NOMO-1 (cell line): ENCODE measurements around the gene C1S.
A peak's percentile ranks its signal among the peaks of the same experiment; 100 is the strongest.

Source experiments
- DNase-seq, 2 experiments: peaks; one replicate each; lab custom pipeline; 2025; ENCODE audit not compliant: unreplicated experiment in 2 of 2; lab: John Stamatoyannopoulos, UW

C1S gene

GRCh38 chr12:7075518-7075917, 15.0 kb downstream of the C1S start:
- DNase-seq, result no peak

DNA sequence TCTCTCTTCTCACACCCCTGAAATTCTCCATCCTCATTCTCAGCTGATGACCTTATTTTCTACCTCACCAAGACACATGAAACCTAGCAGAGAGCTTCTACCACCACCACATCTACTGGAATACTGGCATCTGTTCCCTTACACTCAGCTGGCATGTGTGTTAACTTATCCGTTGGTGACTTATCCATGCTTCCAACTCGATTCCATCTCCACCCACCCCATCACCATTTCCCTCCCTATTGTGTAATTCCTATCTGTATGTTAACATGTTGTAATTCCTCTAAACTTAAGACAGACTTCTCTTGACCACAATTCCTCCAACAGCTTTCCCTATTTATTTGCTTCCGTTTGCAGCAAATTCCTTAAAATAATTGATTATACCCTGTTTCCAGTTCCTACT, 15.4 kb downstream of the C1S start:
- DNase-seq, result no peak

DNA sequence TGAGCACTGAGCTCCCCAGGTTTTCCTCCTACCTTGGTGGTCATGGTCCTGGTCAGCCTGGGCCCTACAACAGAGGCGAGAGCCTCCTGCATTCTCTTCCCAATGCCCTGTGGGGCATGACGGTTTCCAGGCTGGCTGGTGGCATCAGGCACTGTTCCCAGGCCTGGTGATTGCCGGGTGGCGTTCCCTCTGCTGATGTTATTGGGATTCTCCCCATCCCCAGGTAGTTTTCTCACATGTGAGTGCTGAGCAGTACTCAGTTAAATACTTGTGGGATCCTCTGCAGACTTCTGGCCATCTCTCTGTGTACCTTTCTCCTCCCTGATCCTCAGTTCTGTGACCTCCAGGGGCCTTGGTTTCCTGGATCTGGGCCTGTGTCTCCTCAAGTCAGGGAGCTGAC, 16.0 kb downstream of the C1S start:
- DNase-seq, result no peak

GRCh38 chr12:7078163-7078562, 17.6 kb downstream of the C1S start:
- DNase-seq, result no peak

DNA sequence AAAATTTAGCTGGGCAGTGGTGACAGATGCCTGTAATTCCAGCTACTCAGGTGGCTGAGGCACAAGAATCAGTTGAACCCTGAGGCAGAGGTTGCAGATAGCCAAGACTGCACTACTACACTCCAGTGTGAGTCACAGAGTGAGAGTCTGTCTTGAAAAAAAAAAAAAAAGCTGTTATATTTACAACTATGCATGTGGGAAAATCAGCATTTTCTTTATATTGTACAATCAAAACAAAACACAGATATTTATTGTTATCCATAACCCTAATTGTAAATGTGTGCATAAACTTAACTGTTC, 19.3 kb downstream of the C1S start:
- DNase-seq, result no peak

GRCh38 chr12:7081037-7081436, 20.5 kb downstream of the C1S start:
- DNase-seq, result no peak

DNA sequence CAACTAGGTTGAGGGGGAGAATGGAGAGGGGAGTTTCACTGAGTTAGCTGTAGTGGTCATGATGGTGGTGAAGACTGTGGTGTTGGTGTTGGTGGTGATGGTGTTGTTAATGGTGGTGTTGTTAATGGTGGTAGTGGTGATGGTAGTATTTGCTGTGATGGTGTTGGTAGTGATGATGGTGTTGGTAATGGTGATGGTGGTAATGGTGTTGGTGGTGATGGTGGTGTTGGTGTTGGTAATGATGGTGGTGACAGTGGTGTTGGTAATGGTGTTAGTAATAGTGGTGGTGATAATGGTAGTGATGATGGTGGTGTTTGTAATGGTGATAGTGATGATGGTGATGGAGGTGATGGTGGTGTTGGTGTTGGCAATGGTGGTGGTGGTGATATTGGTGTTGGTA, 22.6 kb downstream of the C1S start:
- DNase-seq, result no peak

- no peak for DNase-seq
Observed at GRCh38 chr12:7089196-7089871, 28.8 kb downstream of the C1S start.

GRCh38 chr12:7090222-7090998, 29.9 kb downstream of the C1S start:
- no peak for DNase-seq

DNA sequence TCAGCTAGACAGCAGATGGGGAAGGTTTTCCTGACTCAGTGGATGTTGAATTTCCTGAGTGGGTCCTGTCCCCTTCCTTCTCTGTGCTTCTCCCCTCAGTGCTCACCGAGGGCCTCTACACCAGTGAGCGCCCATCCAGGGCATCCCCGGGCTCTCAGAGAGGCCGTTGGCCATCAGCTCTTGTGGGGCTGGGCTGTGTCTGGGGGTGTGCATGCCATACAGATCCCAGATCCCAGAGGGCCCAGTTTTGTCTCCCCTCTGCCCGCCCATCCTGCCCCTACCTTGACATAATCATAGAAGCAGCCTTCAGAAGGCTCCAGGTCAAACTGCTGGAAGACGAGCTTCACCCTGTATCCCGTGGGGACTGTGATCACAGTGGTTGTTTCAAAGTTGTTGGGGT, 30.7 kb downstream of the C1S start:
- DNase-seq, result no peak

DNA sequence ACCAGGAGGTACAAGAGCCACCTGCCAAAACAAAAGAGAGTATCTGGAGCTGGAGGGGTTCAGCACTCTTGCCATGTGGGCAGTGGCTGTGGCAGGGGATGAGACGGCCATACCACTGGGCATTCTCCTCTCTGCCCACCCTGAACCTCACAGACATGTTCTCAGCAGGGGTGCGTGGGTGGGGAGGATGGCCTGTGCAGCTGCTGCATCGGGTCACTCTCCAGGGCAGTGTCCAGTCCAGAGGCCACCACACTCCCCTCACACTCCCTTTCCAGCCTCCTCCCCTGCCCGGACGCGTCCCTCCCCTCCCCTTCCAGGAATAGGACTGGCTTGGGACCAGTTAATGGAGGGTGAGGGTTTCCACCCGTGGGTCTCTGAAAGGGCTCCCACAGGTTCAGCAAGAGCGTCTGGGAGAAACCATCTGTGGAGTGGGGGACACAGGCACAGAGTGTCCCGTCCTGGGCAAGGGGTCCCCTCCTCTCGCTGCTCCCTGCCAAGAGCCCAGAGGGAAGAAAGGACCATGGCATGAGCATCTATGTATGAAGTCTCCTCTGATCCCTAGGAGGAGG, 31.2 kb downstream of the C1S start:
- DNase-seq, result no peak

GRCh38 chr12:7092229-7092985, 31.9 kb downstream of the C1S start, which contains the start of gene C1R:
C1R (minus strand) TSS chr12:7092445; CDS start chr12:7092388, 57 bp downstream.
- peak; percentile 22 to 30 for DNase-seq

DNA sequence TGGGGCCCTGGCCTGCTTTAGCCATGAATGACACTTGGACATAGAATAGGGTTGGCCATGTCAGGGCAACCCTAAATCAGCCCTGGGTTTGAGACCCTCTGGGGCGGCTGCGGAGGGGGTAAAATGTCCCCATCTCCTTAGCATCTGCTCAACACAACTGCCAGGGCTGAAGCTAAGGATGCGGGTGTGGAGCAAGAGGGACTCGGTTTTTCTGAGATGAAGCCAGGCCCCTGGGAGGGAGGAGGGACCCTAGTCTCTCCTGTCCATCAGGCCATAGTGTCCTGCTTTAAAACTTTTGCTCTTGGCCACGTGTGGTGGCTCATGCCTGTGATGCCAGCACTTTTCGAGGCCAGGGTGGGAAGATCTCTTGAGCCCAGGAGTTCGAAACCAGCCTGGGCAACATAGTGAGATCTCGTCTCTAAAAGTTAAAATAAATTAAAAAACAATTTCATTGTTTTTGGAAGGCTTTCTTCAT, 32.5 kb downstream of the C1S start:
- DNase-seq, result no peak

DNA sequence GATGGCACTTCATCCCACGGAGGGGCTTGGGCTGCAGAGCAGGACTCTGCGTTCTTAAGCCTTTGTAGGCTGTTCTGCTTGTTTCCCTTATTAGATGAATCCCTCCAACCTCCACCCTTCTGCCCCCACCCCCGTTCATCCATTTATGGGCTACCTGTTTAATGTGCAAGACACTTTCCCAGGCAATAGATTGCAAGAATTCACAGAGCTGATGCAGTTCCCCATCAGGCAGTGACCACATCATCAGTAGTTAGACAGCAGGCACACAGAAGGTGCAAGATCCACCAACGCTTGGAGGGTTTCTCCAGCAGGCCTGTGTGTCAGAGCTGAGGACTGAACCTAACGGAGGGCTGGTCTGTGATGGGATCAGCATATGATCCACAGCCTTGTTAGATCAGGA, 33.0 kb downstream of the C1S start:
- no peak for DNase-seq

DNA sequence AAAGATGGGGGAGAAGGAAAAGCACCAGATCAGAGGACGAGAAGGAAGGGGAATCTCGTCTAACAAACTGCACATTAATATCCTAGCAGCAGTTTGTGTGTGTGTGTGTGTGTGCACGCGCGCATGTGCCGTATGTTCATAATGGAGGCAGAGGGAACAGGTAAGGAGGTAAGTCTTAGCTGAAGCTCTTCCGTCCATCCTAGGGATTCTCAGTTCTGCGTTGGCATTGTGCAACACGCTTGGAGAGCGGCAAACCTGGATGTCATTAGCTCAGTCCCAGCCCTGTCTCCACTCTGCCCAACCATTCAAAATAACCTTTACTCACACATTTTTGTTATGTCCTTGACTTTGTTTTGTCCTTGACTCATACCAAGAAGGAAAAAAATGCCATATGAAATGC, 33.4 kb downstream of the C1S start:
- DNase-seq, result no peak

DNA sequence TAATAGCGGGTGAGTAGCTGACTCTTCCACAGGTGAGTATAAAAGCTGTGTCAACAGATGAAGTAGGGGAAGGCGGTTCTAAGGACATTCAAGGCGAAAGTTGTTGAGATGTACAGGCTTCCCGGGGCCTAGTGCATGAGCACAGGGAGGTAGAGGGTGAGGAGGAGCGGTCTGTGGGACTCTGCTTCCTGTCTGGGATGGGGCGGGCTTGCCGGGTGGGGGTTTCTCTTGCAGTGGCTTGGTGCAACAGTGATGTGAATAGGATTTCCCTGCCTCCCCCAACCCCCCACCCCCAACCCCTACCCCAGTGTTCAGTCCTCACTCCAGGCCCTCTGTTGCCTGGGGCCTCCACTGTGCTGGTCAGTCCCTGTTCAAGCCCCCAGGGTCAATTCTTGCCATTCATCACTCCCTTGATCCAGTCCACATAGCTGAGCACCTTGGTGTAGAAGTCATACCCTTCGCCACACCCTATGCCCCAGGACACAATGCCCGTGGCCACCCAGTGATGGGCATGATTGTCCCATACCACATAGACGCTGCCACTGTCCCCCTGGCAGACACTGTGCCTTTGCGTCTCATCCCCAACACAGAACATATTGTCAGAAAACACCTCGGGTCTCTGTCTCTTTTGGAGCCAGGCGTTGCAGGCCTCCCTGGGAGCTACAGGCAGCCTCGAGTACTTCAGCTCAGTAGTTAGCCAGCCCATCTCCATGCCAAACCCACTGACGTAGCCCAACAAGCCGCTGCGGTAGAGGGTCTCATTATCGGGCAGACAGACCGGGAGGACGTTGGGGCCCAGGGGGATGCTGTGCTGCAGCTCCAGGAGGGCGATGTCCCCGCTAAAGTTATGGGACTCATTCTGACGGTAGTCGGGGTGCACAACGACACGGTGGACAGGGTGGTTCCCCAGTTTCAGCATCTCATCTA, 35.8 kb downstream of the C1S start:
- no peak for DNase-seq

DNA sequence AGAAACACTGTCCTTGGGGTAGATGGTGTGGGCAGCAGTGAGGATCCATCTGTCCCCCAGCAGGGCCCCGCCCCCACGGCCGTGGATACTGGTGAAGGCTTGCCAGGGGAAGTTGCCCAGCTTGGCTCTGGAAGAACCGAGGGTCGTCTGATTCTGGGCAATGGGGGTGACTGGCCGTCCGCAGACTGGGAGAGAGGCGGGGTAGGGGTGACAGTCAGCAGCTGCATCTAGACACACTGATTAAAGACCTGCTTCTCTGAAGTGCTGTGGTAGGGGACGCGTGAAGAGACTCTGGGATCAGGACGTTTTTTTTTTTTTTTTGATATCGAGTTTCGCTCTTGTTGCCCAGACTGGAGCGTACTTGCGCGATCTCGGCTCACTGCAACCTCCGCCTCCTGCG, 36.5 kb downstream of the C1S start:
- no peak for DNase-seq

DNA sequence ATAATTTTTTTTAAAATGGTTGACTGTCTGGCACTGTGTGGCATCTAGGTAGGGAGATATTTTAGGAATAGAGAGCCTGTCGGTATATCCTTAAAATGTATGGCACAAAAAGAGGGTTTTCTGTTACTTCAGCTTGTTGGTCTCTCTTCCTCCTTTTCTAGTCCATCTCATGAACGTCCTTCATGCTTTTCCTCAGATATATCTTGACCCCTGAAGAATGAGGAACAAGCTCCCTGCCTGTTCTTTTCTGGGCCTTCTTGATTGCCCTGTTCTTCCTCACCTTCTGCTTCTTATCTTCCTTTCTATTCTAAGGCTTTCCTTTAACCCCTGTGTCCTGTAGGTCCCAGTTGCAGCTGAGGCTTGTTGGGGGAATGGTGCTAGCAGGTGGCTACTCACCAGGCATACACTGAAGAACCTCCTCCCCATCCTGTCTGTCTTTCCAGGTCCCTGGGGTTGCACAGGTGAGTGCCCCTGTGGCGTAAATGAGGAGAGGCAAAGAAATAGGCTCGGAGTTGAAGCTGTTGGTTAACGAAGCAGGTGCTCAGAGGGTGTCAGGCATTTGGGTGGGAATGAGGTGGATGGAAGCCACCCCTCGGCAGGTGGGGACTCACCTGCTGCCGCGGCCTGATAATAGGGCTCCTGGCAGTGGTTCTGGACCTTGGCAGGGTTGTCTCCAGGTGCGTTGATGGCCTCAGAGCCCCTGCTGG, 38.9 kb downstream of the C1S start:
- DNase-seq, result peak; percentile 10 to 60

DNA sequence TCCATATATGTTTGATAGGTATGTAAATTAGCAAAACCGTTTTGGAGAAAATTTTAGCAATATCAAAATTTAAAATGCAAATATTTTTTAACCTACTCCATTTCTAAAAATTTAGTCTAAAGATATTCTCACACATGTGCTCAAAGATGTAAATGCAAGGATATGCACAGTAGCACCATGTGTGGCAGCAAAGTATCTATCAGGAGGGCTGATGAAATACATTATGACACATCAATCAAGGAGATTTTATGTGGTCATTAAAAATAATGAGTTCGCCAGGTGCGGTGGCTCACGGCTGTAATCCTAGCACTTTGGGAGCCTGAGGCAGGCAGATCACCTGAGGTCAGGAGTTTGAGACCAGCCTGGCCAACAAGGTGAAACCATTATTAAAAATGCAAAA, 39.7 kb downstream of the C1S start:
- no peak for DNase-seq
